ENCODE results near the gene PRSS3. TPM values are rescaled to one million over a fixed set of nuclear protein-coding genes. Genes with fewer than 3 reads are reported as not detected.
"Not testable (repeated sequence)": the region's sequence is repeated elsewhere in the genome, so short reads cannot be mapped to it uniquely, and the experiment has no call there.

Gene PRSS3
- total and polyA plus RNA-seq, 4 experiments from 2014 or later, result not detected

DNA sequence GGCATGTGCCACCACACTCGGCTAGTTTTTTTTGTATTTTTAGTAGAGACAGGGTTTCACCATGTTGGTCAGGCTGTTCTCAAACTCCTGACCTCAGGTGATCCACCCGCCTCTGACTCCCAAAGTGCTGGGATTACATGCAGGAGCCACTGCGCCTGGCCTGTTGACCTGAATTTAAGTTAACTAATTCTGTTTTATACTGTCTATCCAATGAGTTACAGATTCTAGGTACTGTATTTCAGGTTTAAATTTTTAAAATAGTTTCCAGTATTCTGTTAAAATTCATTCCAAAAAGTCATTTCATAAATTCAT lies 52.5 kb downstream of the PRSS3 start:
- ChIA-PET CTCF (ENCODE audit: partially characterized antibody) (interaction anchor here (0.7 to 17.4 kb wide), 4 partner anchors 36 to 69 kb away, joined by 3 to 318 read pairs (median 4); partner anchors contain the start of gene UBE2R2), POLR2A (ENCODE audit: partially characterized antibody) (interaction anchor here (1.5 to 1.7 kb wide), 2 partner anchors 32 to 34 kb away, joined by 5 to 7 read pairs; partner anchors contain the start of gene UBE2R2)
- H3K27me3 ChIP-seq (ENCODE audit: insufficient read depth, low read length); H3K27ac ChIP-seq (ENCODE audit: low read depth, low read length); H3K4me3 ChIP-seq (ENCODE audit: low read length in 2 of 2); H3K36me3 ChIP-seq (ENCODE audit: insufficient read depth, low read length); DNase-seq; H3K36me3 Mint-ChIP-seq; H3K9me3 Mint-ChIP-seq; H3K27me3 Mint-ChIP-seq; intact Hi-C loops (cut with micrococcal nuclease); H3K9me3 ChIP-seq (ENCODE audit: control insufficient read depth in 1 of 2, low read length in 2 of 2): not testable (repeated sequence)
- peaks cover 55% of the 10 kb centered on the region for H3K4me1 ChIP-seq (ENCODE audit: insufficient read depth, low read length)
- H3K27ac Mint-ChIP-seq, result peak overlapping the region in 4 of 7 donors; percentile 57 to 88 (median 73)
- peaks cover 26 to 61% (median 45%) of the 10 kb centered on the region in 4 donors for H3K4me1 Mint-ChIP-seq
- H3K4me3 Mint-ChIP-seq, result peak overlapping the region in 6 of 8 donors; percentile 55 to 79 (median 65)

Other genes starting within 250 kb of the PRSS3 start
- 10 to 100 TPM; 31.0 to 31.4 TPM for gene UBE2R2, start 21.6 kb downstream of the PRSS3 start, total RNA-seq
- gene UBE2R2, start 21.6 kb downstream of the PRSS3 start, polyA plus RNA-seq, result 10 to 100 TPM; 10.8 to 17.4 TPM